Type B pancreatic cell (in vitro differentiated cells): ENCODE results near the gene POLR2I. TPM values are rescaled to one million over a fixed set of nuclear protein-coding genes. Genes with fewer than 3 reads are reported as not detected.
"Not testable (repeated sequence)": the region's sequence is repeated elsewhere in the genome, so short reads cannot be mapped to it uniquely, and the experiment has no call there.

Experiments
- DNase-seq: peaks from one replicate; pipeline ENCODE4 v3.0.0; 2021; ENCODE audit warnings: mixed read lengths; ENCODE audit not compliant: unreplicated experiment; ENCODE audit errors: extremely low spot score
- H3K27ac Mint-ChIP-seq: 2 replicates; pipeline ENCODE4 v1.8.0; 2021; ENCODE audit warnings: mild to moderate bottlenecking, mixed read lengths
- H3K27me3 Mint-ChIP-seq: 2 replicates; pipeline ENCODE4 v1.8.0; 2021; ENCODE audit warnings: mixed read lengths
- H3K36me3 Mint-ChIP-seq: 2 replicates; pipeline ENCODE4 v1.8.0; 2021; ENCODE audit warnings: mixed read lengths
- H3K4me1 Mint-ChIP-seq: one replicate; pipeline ENCODE4 v1.8.0; 2021; ENCODE audit warnings: mixed read lengths; ENCODE audit not compliant: unreplicated experiment
- H3K4me3 Mint-ChIP-seq: 2 replicates; pipeline ENCODE4 v1.8.0; 2021; ENCODE audit warnings: mild to moderate bottlenecking, mixed read lengths
- H3K9me3 Mint-ChIP-seq: 2 replicates; pipeline ENCODE4 v1.8.0; 2021; ENCODE audit warnings: mixed read lengths
- total RNA-seq: library from RNA; stranded (reverse); gene quantifications from 2 replicates; pipeline ENCODE4 v1.2.1, GENCODE V29; 2021; ENCODE audit warnings: low replicate concordance
- TF ChIP-seq, protein P1 (sequence below): fragments of 200-600 bp; sonication (generic); conservative IDR thresholded peaks from 2 replicates; pipeline ENCODE4 v1.5.0; 2021; ENCODE audit warnings: antibody characterized with exemption, mild to moderate bottlenecking

Gene POLR2I
- total RNA-seq, 1 donor from 2014 or later, result 81.7 TPM

DNA sequence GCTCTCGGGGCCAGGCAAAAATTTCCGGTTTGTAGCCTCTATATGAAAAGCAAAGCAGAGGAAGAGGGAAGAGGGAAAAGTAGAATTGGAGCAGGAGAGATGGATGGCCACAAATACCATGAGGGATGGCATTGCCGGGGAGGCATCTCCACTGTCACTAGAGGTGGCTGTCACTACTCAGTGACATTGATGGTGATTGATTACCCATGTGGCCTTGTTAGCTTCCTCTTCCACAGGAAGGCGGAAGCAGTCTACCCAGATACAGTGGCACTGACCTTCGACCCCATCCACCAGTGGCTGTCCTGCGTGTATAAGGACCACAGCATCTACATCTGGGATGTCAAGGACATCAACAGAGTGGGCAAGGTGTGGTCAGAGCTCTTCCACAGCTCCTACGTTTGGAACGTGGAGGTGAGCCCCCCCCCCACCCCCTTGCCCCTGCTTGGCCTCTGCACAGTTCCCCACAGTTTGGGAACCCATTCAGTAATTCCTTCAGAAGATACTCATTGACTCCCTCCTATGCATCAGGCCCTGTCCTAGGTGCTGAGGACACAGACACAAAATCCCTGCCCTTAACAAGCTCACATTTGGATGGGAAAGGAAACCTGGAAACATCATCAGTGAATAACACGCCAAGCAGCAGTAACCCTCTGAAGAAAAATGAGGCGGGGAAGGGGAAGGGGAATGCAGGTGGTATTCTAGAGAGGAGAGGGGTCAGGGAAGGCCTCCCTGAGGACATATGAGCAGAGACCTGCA, 41.4 kb downstream of the POLR2I start:
- Mint-ChIP-seq H3K36me3 (peaks cover 3% of the 10 kb centered on the region), H3K27me3 (no peaks in the 10 kb centered on the region), H3K9me3 (no peaks in the 10 kb centered on the region), H3K27ac (no peak overlapping the region), H3K4me1 (no peaks in the 10 kb centered on the region), H3K4me3 (no peak overlapping the region)
- TF ChIP-seq, protein P1, sequence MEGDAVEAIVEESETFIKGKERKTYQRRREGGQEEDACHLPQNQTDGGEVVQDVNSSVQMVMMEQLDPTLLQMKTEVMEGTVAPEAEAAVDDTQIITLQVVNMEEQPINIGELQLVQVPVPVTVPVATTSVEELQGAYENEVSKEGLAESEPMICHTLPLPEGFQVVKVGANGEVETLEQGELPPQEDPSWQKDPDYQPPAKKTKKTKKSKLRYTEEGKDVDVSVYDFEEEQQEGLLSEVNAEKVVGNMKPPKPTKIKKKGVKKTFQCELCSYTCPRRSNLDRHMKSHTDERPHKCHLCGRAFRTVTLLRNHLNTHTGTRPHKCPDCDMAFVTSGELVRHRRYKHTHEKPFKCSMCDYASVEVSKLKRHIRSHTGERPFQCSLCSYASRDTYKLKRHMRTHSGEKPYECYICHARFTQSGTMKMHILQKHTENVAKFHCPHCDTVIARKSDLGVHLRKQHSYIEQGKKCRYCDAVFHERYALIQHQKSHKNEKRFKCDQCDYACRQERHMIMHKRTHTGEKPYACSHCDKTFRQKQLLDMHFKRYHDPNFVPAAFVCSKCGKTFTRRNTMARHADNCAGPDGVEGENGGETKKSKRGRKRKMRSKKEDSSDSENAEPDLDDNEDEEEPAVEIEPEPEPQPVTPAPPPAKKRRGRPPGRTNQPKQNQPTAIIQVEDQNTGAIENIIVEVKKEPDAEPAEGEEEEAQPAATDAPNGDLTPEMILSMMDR, result no peak
- no peak for DNase-seq

DNA sequence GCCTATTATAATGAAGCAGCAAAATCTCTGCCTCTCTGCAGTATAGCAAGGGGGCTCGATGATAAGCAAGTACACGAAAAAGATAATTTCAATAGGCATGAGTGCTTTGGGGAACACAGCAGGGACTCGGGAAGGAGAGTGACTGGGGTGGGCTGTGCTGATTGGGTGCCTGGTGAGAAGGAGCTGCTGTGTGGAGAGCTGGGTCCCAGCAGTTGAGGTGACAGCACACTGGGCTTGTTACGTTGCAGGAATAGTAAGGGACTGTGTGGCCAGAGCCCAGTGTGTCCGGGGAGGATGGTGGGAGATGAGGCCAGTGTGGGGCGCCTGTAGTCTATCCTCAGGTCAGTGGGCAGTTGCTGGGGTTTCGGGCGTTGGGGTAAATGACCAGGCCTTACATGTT, 42.6 kb downstream of the POLR2I start:
- Mint-ChIP-seq H3K27ac (no peak overlapping the region), H3K36me3 (peaks cover 7% of the 10 kb centered on the region), H3K9me3 (no peaks in the 10 kb centered on the region), H3K4me1 (no peaks in the 10 kb centered on the region), H3K4me3 (no peak overlapping the region), H3K27me3 (no peaks in the 10 kb centered on the region)
- DNase-seq, result no peak
- TF ChIP-seq, protein P1, result no peak

DNA sequence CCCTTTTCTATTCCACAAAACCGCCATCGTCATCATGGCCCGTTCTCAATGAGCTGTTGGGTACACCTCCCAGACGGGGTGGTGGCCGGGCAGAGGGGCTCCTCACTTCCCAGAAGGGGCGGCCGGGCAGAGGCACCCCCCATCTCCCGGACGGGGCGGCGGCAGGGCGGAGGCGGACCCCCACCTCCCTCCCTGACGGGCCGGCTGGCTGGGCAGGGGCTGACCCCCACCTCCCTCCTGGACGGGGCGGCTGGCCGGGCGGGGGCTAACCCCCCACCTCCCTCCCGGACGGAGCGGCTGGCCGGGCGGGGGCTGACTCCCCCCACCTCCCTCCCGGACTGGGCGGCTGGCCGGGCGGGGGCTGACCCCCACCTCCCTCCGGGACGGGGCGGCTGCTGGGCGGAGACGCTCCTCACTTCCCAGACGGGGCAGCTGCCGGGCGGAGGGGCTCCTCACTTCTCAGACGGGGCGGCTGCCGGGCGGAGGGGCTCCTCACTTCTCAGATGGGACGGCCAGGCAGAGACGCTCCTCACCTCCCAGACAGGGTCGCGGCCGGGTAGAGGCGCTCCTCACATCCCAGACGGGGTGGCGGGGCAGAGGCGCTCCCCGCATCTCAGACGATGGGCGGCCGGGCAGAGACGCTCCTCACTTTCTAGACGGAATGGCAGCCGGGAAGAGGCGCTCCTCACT, 45.7 kb downstream of the POLR2I start:
- H3K9me3 Mint-ChIP-seq, DNase-seq, H3K27ac Mint-ChIP-seq, H3K36me3 Mint-ChIP-seq, H3K4me3 Mint-ChIP-seq, H3K4me1 Mint-ChIP-seq, H3K27me3 Mint-ChIP-seq: not testable (repeated sequence)

DNA sequence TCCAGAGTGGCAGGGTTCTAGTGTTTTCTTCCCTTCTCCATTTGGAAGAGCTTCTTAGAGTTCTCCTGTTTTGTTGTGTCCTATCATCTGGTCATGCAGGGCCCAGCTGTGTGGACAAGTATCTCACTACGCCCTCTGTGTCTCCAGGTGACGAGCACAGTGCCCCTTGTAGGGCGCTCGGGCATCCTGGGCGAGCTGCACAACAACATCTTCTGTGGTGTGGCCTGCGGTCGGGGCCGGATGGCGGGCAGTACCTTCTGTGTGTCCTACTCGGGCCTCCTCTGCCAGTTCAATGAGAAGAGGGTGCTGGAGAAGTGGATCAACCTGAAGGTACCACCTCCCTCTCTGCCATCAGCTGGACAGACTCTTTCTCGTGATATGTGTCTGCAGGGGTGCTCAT, 47.0 kb downstream of the POLR2I start:
- Mint-ChIP-seq H3K27ac (no peak overlapping the region), H3K36me3 (peaks cover 4% of the 10 kb centered on the region), H3K4me1 (no peaks in the 10 kb centered on the region), H3K27me3 (no peaks in the 10 kb centered on the region), H3K9me3 (no peaks in the 10 kb centered on the region), H3K4me3 (no peak overlapping the region)
- no peak for DNase-seq
- TF ChIP-seq, protein P1, result no peak

DNA sequence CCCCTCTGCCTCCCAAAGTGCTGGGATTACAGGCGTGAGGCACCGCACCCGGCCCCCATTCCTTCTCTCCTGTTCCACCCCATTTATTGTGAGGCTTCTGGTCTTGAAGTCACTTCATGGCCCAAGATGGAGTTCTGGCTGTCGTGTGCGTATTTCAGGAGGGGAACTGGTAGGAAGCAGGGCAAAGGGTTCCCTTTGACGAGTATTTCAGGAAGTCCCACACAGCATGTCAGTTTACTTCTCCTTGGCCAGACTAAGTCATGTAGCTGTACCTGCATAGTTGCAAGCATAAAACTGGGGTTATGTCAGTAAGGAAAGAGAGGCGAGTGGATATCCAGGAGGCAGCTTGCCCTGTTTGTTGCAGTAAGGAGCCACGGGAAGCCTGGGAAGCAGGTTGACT, 49.8 kb downstream of the POLR2I start:
- Mint-ChIP-seq H3K9me3 (no peaks in the 10 kb centered on the region), H3K27ac (no peak overlapping the region), H3K27me3 (no peaks in the 10 kb centered on the region), H3K4me1 (no peaks in the 10 kb centered on the region), H3K4me3 (no peak overlapping the region), H3K36me3 (peaks cover 4% of the 10 kb centered on the region)
- TF ChIP-seq, protein P1, result no peak
- no peak for DNase-seq

Other genes starting within 250 kb of the POLR2I start
- gene APLP1, start 246.3 kb downstream of the POLR2I start, total RNA-seq, result 43.3 and 120 TPM in 2 replicates
- 9.1 and 11.6 TPM in 2 replicates for gene NFKBID, start 214.3 kb downstream of the POLR2I start, total RNA-seq
- 1.0 and 1.3 TPM in 2 replicates for gene HCST, start 212.3 kb downstream of the POLR2I start, total RNA-seq
- not detected in 2 replicates for gene TYROBP, start 206.6 kb downstream of the POLR2I start, total RNA-seq
- gene LRFN3, start 178.5 kb downstream of the POLR2I start, total RNA-seq, result 17.3 and 22.6 TPM in 2 replicates
- gene SDHAF1, start 119.7 kb downstream of the POLR2I start, total RNA-seq, result 16.1 and 17.3 TPM in 2 replicates
- 8.7 and 14.5 TPM in 2 replicates for gene SYNE4, start 106.1 kb downstream of the POLR2I start, total RNA-seq
- gene ALKBH6, start 100.7 kb downstream of the POLR2I start, total RNA-seq, result 17.8 and 24.8 TPM in 2 replicates
- gene CLIP3, start 82.0 kb downstream of the POLR2I start, total RNA-seq, result 5.6 and 51.1 TPM in 2 replicates
- gene THAP8, start 60.6 kb downstream of the POLR2I start, total RNA-seq, result 4.9 and 6.4 TPM in 2 replicates
- 3.3 and 12.5 TPM in 2 replicates for gene WDR62, start 60.0 kb downstream of the POLR2I start, total RNA-seq
- not detected in 2 replicates for gene OVOL3, start 3.7 kb downstream of the POLR2I start, total RNA-seq
- 106 and 148 TPM in 2 replicates for gene TBCB, start 593 bp upstream of the POLR2I start, total RNA-seq
- 426 and 510 TPM in 2 replicates for gene CAPNS1, start 25.2 kb upstream of the POLR2I start, total RNA-seq
- not detected in 2 replicates for gene COX7A1, start 37.6 kb upstream of the POLR2I start, total RNA-seq
- 5.6 and 6.8 TPM in 2 replicates for gene ZNF565, start 99.8 kb upstream of the POLR2I start, total RNA-seq
- gene ZNF146, start 100.2 kb upstream of the POLR2I start, total RNA-seq, result 92.6 and 110 TPM in 2 replicates